GM23338 (cell line): ENCODE data around the gene F12. TPM values are rescaled to one million over a fixed set of nuclear protein-coding genes. Genes with fewer than 3 reads are reported as not detected.

Source experiments
- ATAC-seq: fragments of 200-7000 bp; cut with Tn5 transposase; 3 replicates; pipeline ENCODE4 v1.9.1; 2020
- DNase-seq: peaks from one replicate; pipeline ENCODE4 v3.0.0-alpha.2; 2015; ENCODE audit warnings: low spot score
- H2AFZ ChIP-seq: fragments of 200-600 bp; sonication (generic); 2 replicates; pipeline ENCODE4 v1.8.0; 2016; ENCODE audit warnings: antibody characterized with exemption, mild to moderate bottlenecking, moderate library complexity
- H3F3A ChIP-seq: fragments of 200-600 bp; sonication (generic); replicated peaks from 2 replicates; pipeline ENCODE4 v1.8.0; 2017; ENCODE audit warnings: antibody characterized with exemption, mixed run types, low read depth
- H3K27ac ChIP-seq: fragments of 200-600 bp; sonication (generic); 2 replicates; pipeline ENCODE4 v1.6.1; 2016; ENCODE audit warnings: low read depth
- H3K27me3 ChIP-seq: fragments of 200-600 bp; sonication (generic); 2 replicates; pipeline ENCODE4 v1.8.0; 2016; ENCODE audit warnings: mild to moderate bottlenecking, mixed run types, moderate library complexity; ENCODE audit not compliant: insufficient read depth
- H3K36me3 ChIP-seq: fragments of 200-600 bp; sonication (generic); 2 replicates; pipeline ENCODE4 v1.8.0; 2016; ENCODE audit warnings: mild to moderate bottlenecking; ENCODE audit not compliant: insufficient read depth
- H3K4me1 ChIP-seq: fragments of 200-600 bp; sonication (generic); 2 replicates; pipeline ENCODE4 v1.8.0; 2016; ENCODE audit warnings: mild to moderate bottlenecking, moderate library complexity; ENCODE audit not compliant: insufficient read depth
- H3K4me2 ChIP-seq: fragments of 200-600 bp; sonication (generic); 2 replicates; pipeline ENCODE4 v1.7.1; 2017; ENCODE audit warnings: mixed run types
- H3K4me3 ChIP-seq: fragments of 200-600 bp; sonication (generic); 2 replicates; pipeline ENCODE4 v1.6.1; 2016; ENCODE audit warnings: mixed run types
- H3K79me2 ChIP-seq: fragments of 200-600 bp; sonication (generic); replicated peaks from 2 replicates; pipeline ENCODE4 v1.8.0; 2017; ENCODE audit warnings: mild to moderate bottlenecking; ENCODE audit not compliant: insufficient read depth
- H3K9me2 ChIP-seq: fragments of 200-600 bp; sonication (generic); 2 replicates; pipeline ENCODE4 v1.8.0; 2017; ENCODE audit not compliant: insufficient read depth
- H4K20me1 ChIP-seq: fragments of 200-600 bp; sonication (generic); replicated peaks from 2 replicates; pipeline ENCODE4 v1.8.0; 2017; ENCODE audit warnings: mild to moderate bottlenecking; ENCODE audit not compliant: insufficient read depth
- H3K27ac Mint-ChIP-seq: 2 replicates; pipeline ENCODE4 v1.8.0; 2020; ENCODE audit warnings: inconsistent platforms, mild to moderate bottlenecking, moderate library complexity, mixed read lengths
- H3K27me3 Mint-ChIP-seq: 3 replicates; pipeline ENCODE4 v1.8.0; 2022; ENCODE audit warnings: low read depth, mild to moderate bottlenecking, moderate library complexity, mixed read lengths, inconsistent platforms; ENCODE audit not compliant: insufficient read depth, poor library complexity
- H3K36me3 Mint-ChIP-seq: 3 replicates; pipeline ENCODE4 v1.8.0; 2021; ENCODE audit warnings: low read depth, mild to moderate bottlenecking, inconsistent platforms, moderate library complexity, mixed read lengths
- H3K4me1 Mint-ChIP-seq: 3 replicates; pipeline ENCODE4 v1.8.0; 2020; ENCODE audit warnings: mild to moderate bottlenecking, inconsistent platforms, mixed read lengths
- H3K4me3 Mint-ChIP-seq: 3 replicates; pipeline ENCODE4 v1.8.0; 2021; ENCODE audit warnings: moderate library complexity, mild to moderate bottlenecking, inconsistent platforms, mixed read lengths
- H3K9me3 Mint-ChIP-seq: 3 replicates; pipeline ENCODE4 v1.8.0; 2020; ENCODE audit warnings: moderate library complexity, mild to moderate bottlenecking, inconsistent platforms, mixed read lengths
- CREB1 ChIP-seq: fragments of 250-450 bp; sonication (Bioruptor Pico); IDR thresholded peaks from 2 replicates; pipeline ENCODE4 v1.5.0; 2020; ENCODE audit warnings: low read depth, mild to moderate bottlenecking, moderate library complexity
- ETS1 ChIP-seq: IDR thresholded peaks from 2 replicates; pipeline ENCODE4 v1.6.1; 2016; ENCODE audit warnings: antibody characterized with exemption
- EZH2 ChIP-seq: fragments of 200-600 bp; sonication (generic); IDR thresholded peaks from one replicate; pipeline ENCODE4 v1.8.0; 2017; ENCODE audit warnings: antibody characterized with exemption, mild to moderate bottlenecking, low read depth; ENCODE audit not compliant: unreplicated experiment
- EZH2phosphoT487 ChIP-seq: fragments of 200-600 bp; sonication (generic); IDR thresholded peaks from one replicate; pipeline ENCODE4 v1.8.1; 2018; ENCODE audit warnings: antibody characterized with exemption; ENCODE audit not compliant: unreplicated experiment
- JUNB ChIP-seq: IDR thresholded peaks from one replicate; pipeline ENCODE4 v1.6.1; 2016; ENCODE audit warnings: antibody characterized with exemption; ENCODE audit not compliant: unreplicated experiment
- NANOG ChIP-seq: IDR thresholded peaks from 2 replicates; pipeline ENCODE4 v1.6.1; 2016; ENCODE audit warnings: antibody characterized with exemption, borderline replicate concordance
- REST ChIP-seq: IDR thresholded peaks from one replicate; pipeline ENCODE4 v1.6.1; 2018; ENCODE audit warnings: antibody characterized with exemption; ENCODE audit not compliant: unreplicated experiment
- STAT1 ChIP-seq: IDR thresholded peaks from one replicate; pipeline ENCODE4 v1.6.1; 2016; ENCODE audit warnings: antibody characterized with exemption; ENCODE audit not compliant: unreplicated experiment
- ZNF114 ChIP-seq: fragments of 250-450 bp; sonication (Bioruptor Pico); IDR thresholded peaks from 2 replicates; pipeline ENCODE4 v1.5.0; 2020; ENCODE audit warnings: mild to moderate bottlenecking, moderate library complexity
- ZNF331 ChIP-seq: fragments of 250-450 bp; sonication (Bioruptor Pico); IDR thresholded peaks from 2 replicates; pipeline ENCODE4 v1.5.0; 2020; ENCODE audit warnings: low read depth, mild to moderate bottlenecking, moderate library complexity
- ZNF462 ChIP-seq: fragments of 250-450 bp; sonication (Bioruptor Pico); IDR thresholded peaks from 2 replicates; pipeline ENCODE4 v1.5.0; 2020; ENCODE audit warnings: mild to moderate bottlenecking, moderate library complexity
- polyA plus RNA-seq: library from polyadenylated mRNA; unstranded; fragments of >200 nt; fragmentation: Nextera tagmentation; extraction: Ambion mirVana; gene quantifications from 2 replicates; pipeline ENCODE4 v1.2.1, GENCODE V29; 2016
- total RNA-seq: library from RNA; depleted of rRNA; stranded (reverse); fragments of >200 nt; shearing (Covaris generic); gene quantifications from 2 replicates; pipeline ENCODE4 v1.2.3, GENCODE V29; 2014

The F12 gene
- total and polyA plus RNA-seq, 2 experiments from 2014 or later = 2.9 to 8.0 TPM

GRCh38 chr5:177433658-177434217 lies 24.4 kb upstream of the F12 start (continued):
- TF ChIP-seq ZNF114 (CRISPR knock-in tag) (no peak), JUNB (no peak), ZNF462 (CRISPR knock-in tag) (no peak), EZH2phosphoT487 (no peak), ZNF331 (CRISPR knock-in tag) (no peak), CREB1 (CRISPR knock-in tag) (no peak)

GRCh38 chr5:177432839-177433657 lies 23.7 kb upstream of the F12 start:
- H3K36me3 Mint-ChIP-seq = peaks cover 42% of the 10 kb centered on the region
- H3K27me3 Mint-ChIP-seq = peaks cover 11% of the 10 kb centered on the region
- Histone ChIP-seq H3K36me3 (peaks cover 3% of the 10 kb centered on the region; the same call in 1 of the 2 replicates), H3K79me2 (peaks cover 10% of the 10 kb centered on the region), H4K20me1 (peaks cover 5% of the 10 kb centered on the region), H2AFZ (no peak overlapping the region), H3K27ac (no peak overlapping the region), H3K4me2 (no peak overlapping the region), H3K27me3 (no peaks in the 10 kb centered on the region), H3K4me1 (peaks cover 5% of the 10 kb centered on the region; the same call in 1 of the 2 replicates), H3K9me2 (no peaks in the 10 kb centered on the region), H3K4me3 (no peak overlapping the region), H3F3A (peaks cover 4% of the 10 kb centered on the region; the same call in 1 of the 2 replicates)
- peaks cover 13% of the 10 kb centered on the region; the same call in 2 of the 3 replicates for H3K4me1 Mint-ChIP-seq
- H3K4me3 Mint-ChIP-seq = no peak overlapping the region
- DNase-seq (no peak), ATAC-seq (no peak)
- H3K27ac Mint-ChIP-seq = no peak overlapping the region
- H3K9me3 Mint-ChIP-seq = no peaks in the 10 kb centered on the region; the same call in 2 of the 3 replicates
- TF ChIP-seq REST (no peak), ETS1 (no peak), EZH2 (no peak), NANOG (no peak), CREB1 (CRISPR knock-in tag) (no peak), JUNB (no peak), ZNF331 (CRISPR knock-in tag) (no peak), ZNF114 (CRISPR knock-in tag) (no peak), STAT1 (no peak)
